HepG2 (cell line): ENCODE data around the gene NINJ2. TPM values are rescaled to one million over a fixed set of nuclear protein-coding genes. Genes with fewer than 3 reads are reported as not detected.

Experiments
- ATAC-seq: fragments of 200-7000 bp; cut with Tn5 transposase; 3 replicates; pipeline ENCODE4 v1.9.1; 2020; ENCODE audit warnings: mild to moderate bottlenecking, moderate library complexity
- BruUV-seq: library from RNA; stranded (reverse); fragments of 400-500 nt; replicated peaks from 2 replicates; lab custom pipeline; 2021; lab: Mats Ljungman, UMichigan
- CTCF ChIA-PET: fragments of 300-600 bp; formaldehyde crosslinking; extraction: SDS; loops from one replicate; lab custom pipeline; 2021; ENCODE audit warnings: low total read pairs, inconsistent platforms, low intra/inter-chr PET ratio; lab: Yijun Ruan, JAX
- POLR2A ChIA-PET: fragments of 350-600 bp; sonication (Branson Sonifier 250); formaldehyde crosslinking; loops from one replicate; lab custom pipeline; 2020; ENCODE audit warnings: antibody characterized with exemption, inconsistent platforms; lab: Yijun Ruan, JAX
- DNase-seq: peaks from one replicate; pipeline ENCODE4 v3.0.0-alpha.2; 2015; ENCODE audit warnings: low spot score
- FAIRE-seq: peaks from 3 replicates; lab custom pipeline; 2011; peaks lifted over from hg19 to GRCh38; lab: Jason Lieb, UNC
- H2AFZ ChIP-seq: one replicate; pipeline ENCODE4 v1.6.1; 2011; ENCODE audit warnings: low read length, inconsistent platforms
- H3K27ac ChIP-seq: fragments of 300-600 bp; 3 replicates; pipeline ENCODE4 v1.8.0; 2011; ENCODE audit warnings: mixed run types, mild to moderate bottlenecking, mixed read lengths, low read length, inconsistent platforms; ENCODE audit not compliant: insufficient read depth; ENCODE audit errors: extremely low read length
- H3K27me3 ChIP-seq, 2 experiments: fragments of 200-600 bp in 1 of 2; 2 replicates in 1 of 2; 3 replicates in 1 of 2; pipeline versions ENCODE4 v1.6.0 to v1.8.0; 2011; ENCODE audit warnings: low read length in 2 of 2, mild to moderate bottlenecking in 2 of 2, moderate library complexity in 2 of 2, inconsistent platforms in 1 of 2; ENCODE audit not compliant: insufficient read depth in 2 of 2, control insufficient read depth in 1 of 2
- H3K36me3 ChIP-seq, 2 experiments: fragments of 200-600 bp in 1 of 2; replicated peaks in 1 of 2; 2 replicates in 1 of 2; 3 replicates in 1 of 2; pipeline versions ENCODE4 v1.5.1 to v1.8.0; 2011; ENCODE audit warnings: low read length in 2 of 2, inconsistent platforms in 1 of 2; ENCODE audit not compliant: insufficient read depth in 2 of 2, control insufficient read depth in 1 of 2
- H3K4me1 ChIP-seq: 2 replicates; pipeline ENCODE4 v1.5.1; 2012; ENCODE audit warnings: low read length, inconsistent platforms; ENCODE audit not compliant: insufficient read depth
- H3K4me2 ChIP-seq: 2 replicates; pipeline ENCODE4 v1.6.0; 2011; ENCODE audit warnings: low read depth, low read length, inconsistent platforms
- H3K4me3 ChIP-seq, 3 experiments: fragments of 200-600 bp in 1 of 3; sonication (generic), shearing (Covaris generic) in 1 of 3; replicated peaks in 1 of 3; 2 replicates each; pipeline ENCODE4 v1.5.1; 2011 to 2016; ENCODE audit warnings: low read length in 3 of 3, inconsistent platforms in 2 of 3, low read depth in 2 of 3, mild to moderate bottlenecking in 2 of 3, control low read depth in 1 of 3, mixed read lengths in 1 of 3; ENCODE audit not compliant: insufficient read depth in 1 of 3
- H3K79me2 ChIP-seq: one replicate; pipeline ENCODE4 v1.6.1; 2011; ENCODE audit warnings: low read length, inconsistent platforms; ENCODE audit not compliant: insufficient read depth
- H3K9ac ChIP-seq: 2 replicates; pipeline ENCODE4 v1.6.0; 2011; ENCODE audit warnings: mild to moderate bottlenecking, low read depth, low read length, inconsistent platforms; ENCODE audit not compliant: insufficient read depth
- H3K9me3 ChIP-seq: 2 replicates; pipeline ENCODE4 v1.5.1; 2012; ENCODE audit warnings: mild to moderate bottlenecking, low read length
- H4K20me1 ChIP-seq: 2 replicates; pipeline ENCODE4 v1.6.0; 2011; ENCODE audit warnings: inconsistent platforms, mild to moderate bottlenecking, low read length, moderate library complexity; ENCODE audit not compliant: insufficient read depth
- KDM6A ChIP-seq: IDR thresholded peaks from 2 replicates; pipeline ENCODE4 v1.6.1; 2016; ENCODE audit warnings: low read depth
- KMT2A ChIP-seq: sonication (generic); formaldehyde crosslinking; IDR thresholded peaks from 2 replicates; pipeline ENCODE4 v1.4.0; 2020; ENCODE audit warnings: missing genetic modification reagents
- RARG ChIP-seq: sonication (generic); formaldehyde crosslinking; IDR thresholded peaks from 2 replicates; pipeline ENCODE4 v1.4.0; 2020; ENCODE audit warnings: low read depth, mild to moderate bottlenecking, missing genetic modification reagents
- SRSF4 ChIP-seq: fragments of 200-400 bp; formaldehyde crosslinking; IDR thresholded peaks from one replicate; pipeline ENCODE4 v1.6.1; 2018; ENCODE audit warnings: mild to moderate bottlenecking, low read depth, low read length, moderate library complexity; ENCODE audit not compliant: poor library complexity, severe bottlenecking
- ZNF24 ChIP-seq: fragments of 450-650 bp; IDR thresholded peaks from 2 replicates; pipeline ENCODE4 v1.6.1; 2017; ENCODE audit warnings: antibody characterized with exemption, mild to moderate bottlenecking
- ZNF615 ChIP-seq: sonication (generic); formaldehyde crosslinking; IDR thresholded peaks from 2 replicates; pipeline ENCODE4 v1.5.0; 2020; ENCODE audit warnings: mild to moderate bottlenecking, missing genetic modification reagents, borderline replicate concordance
- WGBS: methylation state at CpG from one replicate; pipeline ENCODE4 v1.1.6; 2017; ENCODE audit warnings: low lambda C conversion rate; 5-methylcytosine and 5-hydroxymethylcytosine counted together
- in situ Hi-C: cut with HindIII; loops from 2 replicates; pipeline ENCODE4 v1.10.0; 2017; ENCODE audit warnings: low pct_unique_long_range_greater_than_20kb; ENCODE audit not compliant: extremely low pct_ligation_motif_present
- intact Hi-C: fragments of 100-400 bp; cut with micrococcal nuclease; formaldehyde crosslinking; loops from one replicate; pipeline ENCODE4 v1.10.0; 2022; ENCODE audit not compliant: unreplicated experiment
- polyA plus RNA-seq, 8 experiments: library from polyadenylated mRNA; depleted of rRNA in 3 of 8; stranded (reverse) in 7 of 8; unstranded in 1 of 8; fragments of >200 nt; fragmentation: Illumina TruSeq in 4 of 8; extraction: Trizol in 4 of 8; gene quantifications; 2 replicates each; pipeline versions ENCODE4 v1.2.1 to v1.2.3, GENCODE V29; 2011 to 2016; ENCODE audit warnings: low read depth in 4 of 8, missing spikeins in 1 of 8, mixed read lengths in 1 of 8; ENCODE audit not compliant: insufficient read depth in 1 of 8
- total RNA-seq, 5 experiments: library from RNA; depleted of rRNA; stranded (reverse); fragments of >200 nt; fragmentation: Illumina TruSeq; extraction: Trizol; gene quantifications; 2 replicates each; pipeline ENCODE4 v1.2.3, GENCODE V29; 2016; ENCODE audit warnings: low read depth in 1 of 5
- TF ChIP-seq, protein P1 (sequence below): IDR thresholded peaks from 2 replicates; pipeline ENCODE4 v1.6.1; 2016
- TF ChIP-seq, protein P2 (sequence below): fragments of 450-650 bp; IDR thresholded peaks from 2 replicates; pipeline ENCODE4 v1.6.1; 2016
- TF ChIP-seq, protein P3 (sequence below): sonication (generic); formaldehyde crosslinking; IDR thresholded peaks from 2 replicates; pipeline ENCODE4 v1.5.0; 2020; ENCODE audit warnings: mild to moderate bottlenecking, missing genetic modification reagents, borderline replicate concordance
- TF ChIP-seq, protein P4 (sequence below): sonication (generic); formaldehyde crosslinking; IDR thresholded peaks from 2 replicates; pipeline ENCODE4 v1.4.0; 2020; ENCODE audit warnings: missing genetic modification reagents

NINJ2 gene
- total and polyA plus RNA-seq, 2 of the 13 experiments (the other 11 are each of a cell fraction or from before 2014, with no cell fraction given) = 0.62 to 3.8 TPM

DNA sequence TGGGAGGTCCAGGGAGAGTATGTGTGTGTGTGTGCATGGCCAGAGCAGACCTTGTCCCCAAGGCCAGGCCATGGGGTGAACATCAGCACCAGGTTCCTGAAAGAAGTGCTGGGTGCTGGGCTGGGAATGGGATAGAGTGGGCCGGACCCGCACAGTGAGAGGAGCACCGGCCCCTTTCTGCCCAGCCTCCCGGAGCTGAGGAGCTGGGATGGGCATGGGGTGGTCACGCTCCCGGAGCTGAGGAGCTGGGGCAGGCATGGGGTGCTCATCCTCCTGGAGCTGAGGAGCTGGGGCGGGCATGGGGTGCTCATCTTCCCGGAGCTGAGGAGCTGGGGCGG lies 120.2 kb downstream of the NINJ2 start (continued):
- TF ChIP-seq, protein P1, sequence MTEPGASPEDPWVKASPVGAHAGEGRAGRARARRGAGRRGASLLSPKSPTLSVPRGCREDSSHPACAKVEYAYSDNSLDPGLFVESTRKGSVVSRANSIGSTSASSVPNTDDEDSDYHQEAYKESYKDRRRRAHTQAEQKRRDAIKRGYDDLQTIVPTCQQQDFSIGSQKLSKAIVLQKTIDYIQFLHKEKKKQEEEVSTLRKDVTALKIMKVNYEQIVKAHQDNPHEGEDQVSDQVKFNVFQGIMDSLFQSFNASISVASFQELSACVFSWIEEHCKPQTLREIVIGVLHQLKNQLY = no peak
- no peak for TF ChIP-seq KDM6A (CRISPR knock-in tag)
- TF ChIP-seq, protein P2, sequence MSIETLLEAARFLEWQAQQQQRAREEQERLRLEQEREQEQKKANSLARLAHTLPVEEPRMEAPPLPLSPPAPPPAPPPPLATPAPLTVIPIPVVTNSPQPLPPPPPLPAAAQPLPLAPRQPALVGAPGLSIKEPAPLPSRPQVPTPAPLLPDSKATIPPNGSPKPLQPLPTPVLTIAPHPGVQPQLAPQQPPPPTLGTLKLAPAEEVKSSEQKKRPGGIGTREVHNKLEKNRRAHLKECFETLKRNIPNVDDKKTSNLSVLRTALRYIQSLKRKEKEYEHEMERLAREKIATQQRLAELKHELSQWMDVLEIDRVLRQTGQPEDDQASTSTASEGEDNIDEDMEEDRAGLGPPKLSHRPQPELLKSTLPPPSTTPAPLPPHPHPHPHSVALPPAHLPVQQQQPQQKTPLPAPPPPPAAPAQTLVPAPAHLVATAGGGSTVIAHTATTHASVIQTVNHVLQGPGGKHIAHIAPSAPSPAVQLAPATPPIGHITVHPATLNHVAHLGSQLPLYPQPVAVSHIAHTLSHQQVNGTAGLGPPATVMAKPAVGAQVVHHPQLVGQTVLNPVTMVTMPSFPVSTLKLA = no peak

DNA sequence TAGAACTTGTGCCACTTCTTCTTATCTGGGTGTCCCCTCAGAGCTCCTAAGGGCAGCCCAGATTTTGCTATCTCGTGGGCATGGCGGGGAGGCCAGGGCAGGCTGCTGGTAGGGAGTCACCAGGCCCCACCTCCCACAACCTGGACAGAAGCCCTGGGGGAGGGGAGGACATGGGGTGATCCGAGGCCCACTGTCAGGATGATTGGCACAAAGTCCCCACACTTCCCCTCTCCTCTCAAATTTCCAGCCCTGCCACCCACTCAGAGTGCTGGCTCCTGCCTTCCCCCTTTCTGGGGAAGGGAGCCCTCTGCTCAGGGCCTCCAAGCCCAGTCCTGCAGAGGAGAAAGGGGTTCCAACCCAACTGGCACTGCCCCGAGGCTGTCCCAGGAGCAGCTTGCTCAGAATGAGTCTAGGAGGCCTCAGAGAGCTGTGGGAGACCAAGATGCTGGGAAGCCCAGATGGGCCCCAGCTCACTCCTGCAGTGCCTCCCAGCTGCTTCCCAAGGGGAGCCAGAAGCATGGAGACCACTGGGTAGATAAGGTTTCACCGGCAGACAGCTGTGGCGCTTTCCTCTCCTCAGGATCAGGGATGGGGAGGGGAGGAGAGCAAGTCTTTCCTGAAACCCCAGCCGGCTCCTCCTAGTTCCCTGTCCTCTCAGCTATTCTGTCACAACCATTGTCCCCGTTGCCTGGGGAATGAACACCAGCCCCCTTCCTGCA lies 120.7 kb downstream of the NINJ2 start:
- H3K4me3 ChIP-seq = no peak overlapping the region
- intact Hi-C loops = no loop called here
- no peak for FAIRE-seq
- POLR2A ChIA-PET = no interaction called here
- no peaks in the 10 kb centered on the region for H3K4me1 ChIP-seq
- no TSS peak for BruUV-seq
- in situ Hi-C loops = loop anchor here (5.0 kb wide), 1 partner anchor 85 kb away; the partner anchor contains the start of gene B4GALNT3
- WGBS = 36% methylated on average over 4 of the region's 8 CpGs
- H3K27me3 ChIP-seq = no peaks in the 10 kb centered on the region; a peak in 1 of 5 replicates
- CTCF ChIA-PET = interaction anchor here (0.9 to 1.2 kb wide), 2 partner anchors 89 to 91 kb away, joined by 3 to 4 read pairs; no protein-coding TSS in a partner anchor
- no peaks in the 10 kb centered on the region for H3K79me2 ChIP-seq
- no peaks in the 10 kb centered on the region for H4K20me1 ChIP-seq
- DNase-seq = no peak
- no peak overlapping the region for H3K27ac ChIP-seq
- H3K9ac ChIP-seq = no peak overlapping the region
- no peaks in the 10 kb centered on the region for H3K9me3 ChIP-seq
- ATAC-seq = no peak; the same call in 2 of the 3 replicates
- H3K4me2 ChIP-seq = no peak overlapping the region
- H2AFZ ChIP-seq = no peak overlapping the region
- H3K36me3 ChIP-seq = no peaks in the 10 kb centered on the region
- TF ChIP-seq RARG (CRISPR knock-in tag) (no peak), KMT2A (no peak), ZNF24 (no peak), ZNF615 (CRISPR knock-in tag) (no peak), SRSF4 (no peak)
- TF ChIP-seq, protein P3, sequence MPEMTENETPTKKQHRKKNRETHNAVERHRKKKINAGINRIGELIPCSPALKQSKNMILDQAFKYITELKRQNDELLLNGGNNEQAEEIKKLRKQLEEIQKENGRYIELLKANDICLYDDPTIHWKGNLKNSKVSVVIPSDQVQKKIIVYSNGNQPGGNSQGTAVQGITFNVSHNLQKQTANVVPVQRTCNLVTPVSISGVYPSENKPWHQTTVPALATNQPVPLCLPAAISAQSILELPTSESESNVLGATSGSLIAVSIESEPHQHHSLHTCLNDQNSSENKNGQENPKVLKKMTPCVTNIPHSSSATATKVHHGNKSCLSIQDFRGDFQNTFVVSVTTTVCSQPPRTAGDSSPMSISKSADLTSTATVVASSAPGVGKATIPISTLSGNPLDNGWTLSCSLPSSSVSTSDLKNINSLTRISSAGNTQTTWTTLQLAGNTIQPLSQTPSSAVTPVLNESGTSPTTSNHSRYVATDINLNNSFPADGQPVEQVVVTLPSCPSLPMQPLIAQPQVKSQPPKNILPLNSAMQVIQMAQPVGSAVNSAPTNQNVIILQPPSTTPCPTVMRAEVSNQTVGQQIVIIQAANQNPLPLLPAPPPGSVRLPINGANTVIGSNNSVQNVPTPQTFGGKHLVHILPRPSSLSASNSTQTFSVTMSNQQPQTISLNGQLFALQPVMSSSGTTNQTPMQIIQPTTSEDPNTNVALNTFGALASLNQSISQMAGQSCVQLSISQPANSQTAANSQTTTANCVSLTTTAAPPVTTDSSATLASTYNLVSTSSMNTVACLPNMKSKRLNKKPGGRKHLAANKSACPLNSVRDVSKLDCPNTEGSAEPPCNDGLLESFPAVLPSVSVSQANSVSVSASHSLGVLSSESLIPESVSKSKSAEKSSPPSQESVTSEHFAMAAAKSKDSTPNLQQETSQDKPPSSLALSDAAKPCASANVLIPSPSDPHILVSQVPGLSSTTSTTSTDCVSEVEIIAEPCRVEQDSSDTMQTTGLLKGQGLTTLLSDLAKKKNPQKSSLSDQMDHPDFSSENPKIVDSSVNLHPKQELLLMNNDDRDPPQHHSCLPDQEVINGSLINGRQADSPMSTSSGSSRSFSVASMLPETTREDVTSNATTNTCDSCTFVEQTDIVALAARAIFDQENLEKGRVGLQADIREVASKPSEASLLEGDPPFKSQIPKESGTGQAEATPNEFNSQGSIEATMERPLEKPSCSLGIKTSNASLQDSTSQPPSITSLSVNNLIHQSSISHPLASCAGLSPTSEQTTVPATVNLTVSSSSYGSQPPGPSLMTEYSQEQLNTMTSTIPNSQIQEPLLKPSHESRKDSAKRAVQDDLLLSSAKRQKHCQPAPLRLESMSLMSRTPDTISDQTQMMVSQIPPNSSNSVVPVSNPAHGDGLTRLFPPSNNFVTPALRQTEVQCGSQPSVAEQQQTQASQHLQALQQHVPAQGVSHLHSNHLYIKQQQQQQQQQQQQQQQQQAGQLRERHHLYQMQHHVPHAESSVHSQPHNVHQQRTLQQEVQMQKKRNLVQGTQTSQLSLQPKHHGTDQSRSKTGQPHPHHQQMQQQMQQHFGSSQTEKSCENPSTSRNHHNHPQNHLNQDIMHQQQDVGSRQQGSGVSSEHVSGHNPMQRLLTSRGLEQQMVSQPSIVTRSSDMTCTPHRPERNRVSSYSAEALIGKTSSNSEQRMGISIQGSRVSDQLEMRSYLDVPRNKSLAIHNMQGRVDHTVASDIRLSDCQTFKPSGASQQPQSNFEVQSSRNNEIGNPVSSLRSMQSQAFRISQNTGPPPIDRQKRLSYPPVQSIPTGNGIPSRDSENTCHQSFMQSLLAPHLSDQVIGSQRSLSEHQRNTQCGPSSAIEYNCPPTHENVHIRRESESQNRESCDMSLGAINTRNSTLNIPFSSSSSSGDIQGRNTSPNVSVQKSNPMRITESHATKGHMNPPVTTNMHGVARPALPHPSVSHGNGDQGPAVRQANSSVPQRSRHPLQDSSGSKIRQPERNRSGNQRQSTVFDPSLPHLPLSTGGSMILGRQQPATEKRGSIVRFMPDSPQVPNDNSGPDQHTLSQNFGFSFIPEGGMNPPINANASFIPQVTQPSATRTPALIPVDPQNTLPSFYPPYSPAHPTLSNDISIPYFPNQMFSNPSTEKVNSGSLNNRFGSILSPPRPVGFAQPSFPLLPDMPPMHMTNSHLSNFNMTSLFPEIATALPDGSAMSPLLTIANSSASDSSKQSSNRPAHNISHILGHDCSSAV (CRISPR knock-in tag) = no peak
- TF ChIP-seq, protein P4, sequence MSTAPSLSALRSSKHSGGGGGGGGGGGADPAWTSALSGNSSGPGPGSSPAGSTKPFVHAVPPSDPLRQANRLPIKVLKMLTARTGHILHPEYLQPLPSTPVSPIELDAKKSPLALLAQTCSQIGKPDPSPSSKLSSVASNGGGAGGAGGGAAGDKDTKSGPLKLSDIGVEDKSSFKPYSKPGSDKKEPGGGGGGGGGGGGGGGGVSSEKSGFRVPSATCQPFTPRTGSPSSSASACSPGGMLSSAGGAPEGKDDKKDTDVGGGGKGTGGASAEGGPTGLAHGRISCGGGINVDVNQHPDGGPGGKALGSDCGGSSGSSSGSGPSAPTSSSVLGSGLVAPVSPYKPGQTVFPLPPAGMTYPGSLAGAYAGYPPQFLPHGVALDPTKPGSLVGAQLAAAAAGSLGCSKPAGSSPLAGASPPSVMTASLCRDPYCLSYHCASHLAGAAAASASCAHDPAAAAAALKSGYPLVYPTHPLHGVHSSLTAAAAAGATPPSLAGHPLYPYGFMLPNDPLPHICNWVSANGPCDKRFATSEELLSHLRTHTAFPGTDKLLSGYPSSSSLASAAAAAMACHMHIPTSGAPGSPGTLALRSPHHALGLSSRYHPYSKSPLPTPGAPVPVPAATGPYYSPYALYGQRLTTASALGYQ (CRISPR knock-in tag) = no peak
